Glomerular visceral epithelial cell (primary cell): ENCODE measurements around the gene GVQW3.
"Not testable (repeated sequence)": the region's sequence is repeated elsewhere in the genome, so short reads cannot be mapped to it uniquely, and the experiment has no call there.

Source experiments
- DNase-seq: peaks from one replicate; pipeline ENCODE4 v3.0.0-alpha.2; 2016; ENCODE audit errors: extremely low spot score

The GVQW3 gene

DNA sequence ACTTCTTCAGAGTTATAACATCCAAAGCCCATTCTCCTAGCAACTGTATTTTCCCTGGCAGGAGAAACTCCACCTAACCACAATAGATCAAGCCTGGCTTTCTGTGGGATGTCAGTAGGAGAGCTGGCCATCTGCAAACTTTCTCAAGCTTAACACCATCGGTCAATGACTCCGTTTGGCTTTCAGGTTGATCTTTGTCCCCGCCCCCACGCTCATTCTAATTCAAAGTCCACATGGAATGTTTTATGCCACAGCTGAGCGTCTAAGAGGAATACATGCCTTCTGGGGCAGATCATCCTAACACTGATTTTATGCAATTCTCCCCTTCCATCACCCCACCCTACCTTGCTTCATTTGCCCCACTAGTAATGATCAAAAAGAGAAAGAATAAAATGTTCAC lies 4.8 kb downstream of the GVQW3 start:
- peak; percentile 30 for DNase-seq

DNA sequence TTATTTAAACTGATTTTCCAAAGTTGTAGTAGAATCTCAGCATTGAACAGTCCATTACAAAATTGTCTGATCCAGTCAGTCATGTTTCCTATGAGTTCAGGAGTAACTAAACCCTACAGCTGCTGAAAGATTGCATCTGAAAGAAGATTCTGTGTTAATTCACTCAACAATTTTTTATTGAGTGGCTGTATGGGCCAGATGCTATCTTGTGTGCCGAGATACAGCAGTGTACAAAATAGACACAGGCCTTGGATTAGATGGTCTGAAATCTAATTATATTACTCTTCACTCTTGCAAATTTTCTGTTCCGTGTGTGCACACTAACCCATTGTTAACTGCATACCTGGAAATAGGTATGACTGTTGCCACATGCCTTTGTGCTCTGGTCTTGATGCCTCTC lies 7.3 kb downstream of the GVQW3 start:
- no peak for DNase-seq

DNA sequence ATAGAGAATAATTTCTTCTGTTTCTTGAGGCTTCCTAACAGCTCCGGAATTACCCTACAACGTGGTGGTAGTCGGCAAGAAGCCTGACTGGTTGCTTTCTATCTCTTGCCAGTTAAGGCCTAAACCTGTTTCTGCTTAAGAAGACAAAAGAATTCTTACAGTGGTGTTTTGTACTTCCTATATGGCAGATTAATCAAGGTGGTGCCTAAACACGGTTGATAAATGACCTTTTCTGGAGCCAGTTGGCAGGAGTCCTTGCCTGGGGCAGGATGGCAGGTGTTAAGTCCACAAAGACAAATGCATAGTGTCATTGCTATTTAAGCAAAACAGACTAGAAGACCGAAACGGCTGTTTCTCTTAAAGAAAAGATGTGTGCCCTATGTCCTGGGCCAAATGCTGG lies 9.9 kb downstream of the GVQW3 start:
- no peak for DNase-seq

DNA sequence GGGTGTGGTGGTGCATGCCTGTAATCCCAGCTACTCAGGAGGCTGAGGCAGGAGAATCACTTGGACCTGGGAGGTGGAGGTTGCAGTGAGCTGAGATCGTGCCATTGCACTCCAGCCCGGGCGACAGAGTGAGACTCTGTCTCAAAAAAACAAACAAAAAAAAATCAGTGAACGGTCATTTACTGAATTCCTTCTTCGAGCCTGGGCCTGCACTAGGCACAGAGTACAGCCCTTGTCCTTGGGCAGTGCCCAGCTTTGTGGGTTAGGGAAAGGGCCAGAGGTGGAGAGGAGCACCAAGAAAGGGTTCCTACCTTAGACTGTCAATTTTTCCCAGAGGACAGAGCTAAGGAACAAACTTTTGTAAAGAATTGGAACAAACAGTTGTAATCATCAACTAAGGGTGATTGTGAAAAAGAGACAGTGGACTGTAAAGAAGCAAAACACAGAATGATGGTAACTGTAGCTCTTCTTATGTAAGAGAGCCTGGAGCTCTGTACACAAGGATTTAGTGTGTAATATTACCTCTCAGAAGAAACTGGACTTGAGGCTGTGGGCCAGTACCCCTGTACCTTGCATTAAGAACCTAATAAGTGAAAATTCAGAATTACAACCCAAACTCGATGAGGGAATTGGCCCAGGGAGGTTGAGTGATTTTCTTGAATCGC lies 10.8 kb downstream of the GVQW3 start:
- no peak for DNase-seq

DNA sequence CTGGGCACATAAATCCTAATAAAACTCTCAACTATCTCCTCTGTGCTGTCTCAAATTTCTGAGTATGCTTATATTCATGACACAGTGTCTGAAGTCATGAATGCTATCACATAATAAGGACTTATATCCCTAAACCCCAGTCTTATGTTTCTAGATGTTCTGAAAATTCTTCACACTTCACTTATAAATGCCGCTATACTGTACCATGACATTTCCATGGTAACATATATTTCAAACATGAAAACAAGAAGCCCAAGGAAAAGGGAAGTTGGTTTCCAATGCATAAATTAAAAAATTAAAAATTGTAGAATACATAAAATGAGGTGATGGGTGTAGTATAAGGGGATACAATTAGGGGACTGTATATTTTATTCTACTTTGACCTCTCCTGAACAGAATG lies 11.7 kb downstream of the GVQW3 start:
- DNase-seq: no peak

DNA sequence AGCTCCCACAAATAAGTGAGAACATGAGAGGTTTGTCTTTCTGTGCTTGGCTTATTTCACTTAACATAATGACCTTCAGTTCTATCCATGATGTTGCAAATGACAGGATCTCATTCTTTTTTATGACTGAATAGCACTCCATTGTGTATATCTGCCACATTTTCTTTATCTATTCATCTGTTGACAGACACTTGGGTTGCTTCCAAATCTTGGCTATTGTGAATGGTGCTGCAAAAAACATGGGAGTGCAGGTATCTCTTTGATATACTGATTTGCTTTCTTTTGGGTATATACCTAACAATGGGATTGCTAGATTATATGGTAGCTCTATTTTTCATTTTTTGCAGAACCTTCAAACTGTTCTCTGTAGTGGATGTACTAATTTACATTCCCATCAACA lies 13.3 kb downstream of the GVQW3 start:
- DNase-seq: no peak

DNA sequence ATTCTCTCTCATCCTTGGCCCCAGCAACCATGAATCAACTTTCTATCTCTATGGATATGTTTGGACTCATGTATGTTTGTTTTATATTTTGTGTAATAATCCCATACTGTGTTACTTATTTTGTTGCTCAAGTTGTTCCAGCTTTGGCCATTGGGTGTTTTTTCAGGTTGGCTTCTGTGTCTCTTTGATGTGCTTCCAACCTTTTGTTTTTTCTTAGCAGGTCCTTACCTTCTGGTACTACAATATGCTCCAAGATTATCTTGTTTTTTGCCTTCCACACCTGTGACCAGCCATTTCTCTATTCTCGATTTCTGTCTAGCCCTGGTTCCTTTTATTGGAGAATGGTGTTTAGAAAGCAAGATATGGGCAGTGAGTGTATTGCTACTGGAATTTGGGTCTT lies 14.2 kb downstream of the GVQW3 start:
- no peak for DNase-seq

DNA sequence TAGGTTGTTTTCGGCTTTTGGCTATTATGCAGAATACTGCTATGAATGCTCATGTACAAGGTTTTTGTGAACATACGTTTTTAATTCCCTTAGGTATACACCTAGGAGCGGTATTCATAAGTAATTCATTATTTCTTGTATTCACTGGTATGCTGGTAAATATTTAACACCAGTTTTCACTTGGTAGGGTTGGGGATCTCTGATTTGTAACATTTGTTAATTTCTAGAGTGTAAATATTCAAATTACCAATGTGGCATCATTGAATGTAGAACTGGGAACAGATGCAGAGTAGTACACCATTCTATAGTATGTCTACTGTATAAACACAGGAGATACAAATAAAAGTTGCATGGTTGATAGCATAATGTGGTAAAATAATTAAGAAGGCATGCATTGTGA lies 16.3 kb downstream of the GVQW3 start:
- no peak for DNase-seq

DNA sequence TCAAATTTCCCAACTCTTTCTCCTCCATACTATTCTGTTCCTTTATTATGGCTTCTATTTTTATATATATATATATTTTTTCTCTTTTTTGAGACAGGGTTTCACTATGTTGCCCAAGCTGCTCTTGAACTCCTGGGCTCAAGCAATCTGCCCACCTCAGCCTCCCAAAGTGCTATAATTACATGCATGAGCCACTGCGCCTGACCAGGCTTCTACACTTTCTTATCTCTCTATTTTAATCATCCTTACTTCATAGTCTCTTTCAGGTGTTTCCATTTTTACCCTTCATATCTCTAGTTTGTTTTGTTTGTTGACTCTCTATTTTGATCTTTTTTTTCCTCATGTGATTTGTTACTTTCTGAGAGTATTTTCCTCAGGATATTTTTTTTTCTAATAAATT lies 19.8 kb downstream of the GVQW3 start:
- DNase-seq: no peak

DNA sequence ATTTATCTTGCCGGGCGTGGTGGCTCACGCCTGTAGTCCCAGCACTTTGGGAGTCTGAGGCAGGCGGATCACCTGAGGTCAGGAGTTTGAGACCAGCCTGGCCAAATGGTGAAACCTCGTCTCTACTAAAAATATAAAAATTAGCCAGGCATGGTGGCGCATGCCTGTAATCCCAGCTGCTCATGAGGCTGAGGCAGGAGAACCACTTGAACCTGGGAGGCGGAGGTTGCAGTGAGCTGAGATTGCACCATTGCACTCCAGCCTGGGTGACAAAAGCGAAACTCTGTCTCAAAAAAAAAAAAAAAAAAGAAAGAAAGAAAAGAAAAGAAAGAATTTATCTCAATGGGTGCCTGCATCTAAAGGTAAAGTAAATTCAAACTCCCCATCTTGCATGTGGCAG lies 20.4 kb downstream of the GVQW3 start:
- not testable (repeated sequence) for DNase-seq

DNA sequence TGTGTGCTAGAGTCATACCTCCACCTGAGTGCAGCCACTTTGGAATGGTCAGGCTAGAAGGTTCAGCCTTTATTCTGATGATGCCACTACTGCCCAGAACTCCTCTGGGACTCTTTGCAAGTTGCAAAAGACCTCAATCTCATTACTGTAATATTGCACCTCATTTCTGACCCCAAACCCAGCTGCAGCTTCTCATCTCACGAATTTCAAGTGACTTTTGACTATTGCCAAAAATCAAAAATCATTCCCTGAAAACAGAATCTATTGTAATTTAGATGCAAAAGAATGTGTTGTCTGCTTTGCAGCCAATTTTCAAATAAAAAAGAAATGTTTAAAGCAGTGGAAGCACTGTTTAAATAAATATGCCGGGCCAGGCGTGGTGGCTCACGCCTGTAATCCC lies 25.2 kb downstream of the GVQW3 start:
- no peak for DNase-seq

DNA sequence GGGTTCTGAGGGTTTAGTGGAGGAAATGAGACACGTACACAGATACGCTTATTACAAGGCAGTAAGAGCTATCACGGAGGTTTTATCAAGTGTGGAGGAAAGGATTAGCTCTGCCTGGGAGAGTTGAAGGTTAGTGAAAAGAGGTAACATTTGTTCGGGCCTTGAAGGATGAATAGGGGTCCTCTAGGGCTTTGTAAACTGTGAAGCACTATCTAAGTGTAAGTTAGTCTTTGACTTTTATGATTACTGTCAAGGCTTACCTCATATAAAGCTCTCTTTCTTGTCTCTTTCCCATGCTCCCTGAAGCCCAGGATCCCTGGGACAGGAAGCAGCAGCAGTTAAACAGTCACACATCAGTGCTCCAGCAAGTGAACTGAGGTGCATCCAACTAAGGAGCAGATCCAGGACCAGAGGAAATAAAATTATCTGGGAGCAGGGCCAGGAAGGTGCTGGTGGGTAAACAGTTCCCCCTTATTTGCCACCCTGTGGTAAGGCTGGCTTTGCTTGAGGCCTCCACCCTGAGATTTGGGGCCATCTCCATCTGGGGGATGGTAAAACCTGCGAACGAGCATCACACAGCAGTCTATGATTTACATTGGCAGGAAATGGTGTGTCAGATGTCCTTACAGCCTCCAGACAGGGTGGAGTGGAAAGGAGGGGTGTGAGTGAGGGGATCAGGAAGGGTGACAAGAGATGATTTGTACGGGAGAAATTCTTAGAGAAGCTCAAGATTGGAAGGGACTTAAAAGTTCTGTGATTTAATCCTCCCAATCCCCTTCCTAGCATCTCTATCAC lies 27.2 kb downstream of the GVQW3 start:
- DNase-seq: peak; percentile 73

DNA sequence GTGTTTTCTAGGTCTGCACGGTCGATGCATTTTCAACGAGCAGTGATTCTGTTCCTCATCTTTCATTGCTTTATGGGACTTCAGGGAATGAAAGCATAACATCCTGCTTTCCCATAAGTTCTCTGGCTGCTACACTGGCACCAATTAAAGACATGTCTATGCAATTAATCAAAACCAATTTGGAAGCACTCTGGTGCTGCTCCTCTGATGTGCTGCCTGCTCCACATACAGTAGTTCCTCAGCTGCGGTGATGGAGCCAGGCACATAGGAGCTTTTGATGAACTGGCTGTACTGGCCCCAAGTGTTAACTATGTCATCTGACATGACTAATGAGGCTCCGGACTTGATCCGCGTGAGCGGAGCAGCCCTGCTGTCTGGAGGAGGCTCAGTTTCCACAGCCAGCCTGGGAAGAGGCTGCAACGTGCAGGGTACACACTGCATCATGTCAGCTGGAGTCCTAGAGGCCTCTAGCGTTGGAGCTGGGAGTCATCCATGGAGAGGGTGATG lies 29.8 kb downstream of the GVQW3 start:
- DNase-seq: peak; percentile 47

DNA sequence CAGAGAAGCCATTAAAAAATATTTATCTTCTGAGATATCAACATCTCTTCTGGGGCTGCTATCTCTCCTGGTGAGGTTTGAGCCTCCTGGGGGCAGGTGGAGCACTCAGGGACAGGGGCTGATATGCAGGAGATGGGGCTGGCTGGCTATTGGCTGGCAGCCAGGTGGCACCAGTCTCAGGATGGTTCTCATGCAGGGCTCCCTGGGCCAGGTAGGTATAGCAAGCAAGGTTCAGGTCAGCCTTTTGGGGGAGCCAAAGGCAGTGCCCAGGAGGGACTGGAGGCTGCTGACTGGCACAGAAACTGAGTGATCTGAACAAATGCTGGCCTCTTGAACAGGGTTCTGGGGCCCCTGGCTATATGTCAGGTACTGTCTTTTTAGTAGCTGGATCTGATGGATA lies 34.0 kb downstream of the GVQW3 start:
- no peak for DNase-seq

DNA sequence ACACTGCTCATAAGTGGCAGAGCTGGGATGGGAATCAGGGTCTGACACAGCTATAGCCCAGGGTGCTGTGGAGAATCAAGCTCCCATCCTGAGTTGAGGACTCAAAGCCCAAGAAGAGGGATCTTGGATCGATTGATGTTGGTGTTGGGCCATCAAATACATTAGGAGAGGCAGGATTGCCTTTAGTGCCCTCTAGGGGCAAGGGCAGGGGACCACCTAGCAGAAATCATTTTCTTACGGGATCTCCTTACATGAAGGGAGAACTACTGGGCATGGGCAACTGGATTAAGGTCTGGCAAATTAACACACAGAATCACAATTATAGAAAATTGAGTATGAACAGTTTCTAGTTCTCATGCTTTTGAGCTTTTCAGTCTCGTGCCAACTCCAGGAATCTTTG lies 38.8 kb downstream of the GVQW3 start:
- DNase-seq: no peak

DNA sequence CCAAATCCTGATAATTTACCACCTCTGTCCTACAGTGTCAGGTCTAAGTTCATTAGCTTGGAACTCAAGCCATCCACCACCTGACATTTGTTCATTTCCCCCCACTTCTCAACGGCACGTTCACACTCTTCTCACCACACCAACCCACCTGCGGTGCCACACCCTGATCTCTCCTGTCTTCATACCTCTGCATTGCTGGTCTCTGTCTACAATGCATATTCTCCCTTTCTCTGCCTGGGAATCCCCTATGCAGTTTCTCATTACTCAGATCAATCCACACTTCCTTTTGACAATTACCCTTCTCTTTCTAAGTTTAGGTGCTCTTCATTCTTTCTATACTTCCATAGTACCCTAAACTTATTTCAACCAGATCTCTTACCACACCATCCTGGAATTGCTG lies 43.3 kb downstream of the GVQW3 start:
- no peak for DNase-seq

DNA sequence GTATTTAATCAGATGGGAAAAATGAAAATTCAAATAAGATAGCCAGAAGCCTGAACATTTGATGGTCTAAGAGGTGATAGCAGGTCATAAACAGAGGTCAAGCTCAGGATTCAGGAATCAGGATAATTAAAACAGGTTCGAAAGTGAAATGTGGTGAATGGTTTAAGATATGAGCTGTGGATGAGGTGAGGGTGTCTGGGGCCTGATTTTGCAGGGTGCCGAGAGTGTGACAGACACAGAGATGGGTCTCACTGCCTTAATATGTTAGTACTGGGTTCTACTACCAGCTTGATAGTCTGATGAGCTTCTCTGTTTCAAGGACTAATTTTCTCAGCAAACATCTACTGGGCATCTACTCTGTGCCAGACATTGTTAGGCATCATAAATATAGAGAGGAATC lies 43.8 kb downstream of the GVQW3 start:
- no peak for DNase-seq

DNA sequence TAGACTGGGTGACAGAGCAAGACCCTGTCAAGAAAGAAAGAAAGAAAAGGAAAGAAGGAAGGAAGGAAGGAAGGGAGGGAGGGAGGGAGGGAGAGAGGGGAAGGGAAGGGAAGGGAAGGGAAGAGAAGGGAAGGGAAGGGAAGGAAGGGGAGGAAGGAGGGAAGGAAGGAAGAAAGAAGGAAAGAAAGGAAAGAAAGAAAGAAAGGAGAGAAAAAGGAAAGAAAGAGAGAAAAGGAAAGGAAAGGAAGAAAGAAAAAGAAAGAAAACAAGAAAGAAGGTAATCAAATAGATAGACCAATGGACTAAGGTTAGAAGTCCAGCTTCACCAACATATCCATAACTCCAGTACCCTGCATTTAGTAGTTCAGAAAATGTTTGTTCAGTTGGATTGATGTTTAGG lies 45.5 kb downstream of the GVQW3 start:
- DNase-seq: no peak

DNA sequence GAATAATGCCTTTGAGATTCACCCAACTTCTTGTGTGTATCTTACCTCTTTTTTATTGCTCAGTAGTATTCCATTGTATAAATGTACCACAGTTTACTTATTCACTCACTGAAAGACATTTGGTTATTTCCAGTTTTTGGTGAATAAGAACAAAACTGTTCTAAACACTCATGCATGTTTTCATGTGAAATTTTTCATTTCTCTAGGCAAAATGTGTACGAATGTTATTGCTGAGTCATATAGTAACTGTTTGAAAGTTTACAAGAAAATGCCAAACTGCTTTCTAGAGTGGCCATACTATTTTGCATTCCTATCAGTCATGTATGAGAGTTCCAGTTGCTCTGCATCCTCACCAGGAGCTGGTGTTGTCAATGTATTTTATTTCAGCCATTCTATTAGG lies 54.9 kb downstream of the GVQW3 start:
- DNase-seq: no peak

DNA sequence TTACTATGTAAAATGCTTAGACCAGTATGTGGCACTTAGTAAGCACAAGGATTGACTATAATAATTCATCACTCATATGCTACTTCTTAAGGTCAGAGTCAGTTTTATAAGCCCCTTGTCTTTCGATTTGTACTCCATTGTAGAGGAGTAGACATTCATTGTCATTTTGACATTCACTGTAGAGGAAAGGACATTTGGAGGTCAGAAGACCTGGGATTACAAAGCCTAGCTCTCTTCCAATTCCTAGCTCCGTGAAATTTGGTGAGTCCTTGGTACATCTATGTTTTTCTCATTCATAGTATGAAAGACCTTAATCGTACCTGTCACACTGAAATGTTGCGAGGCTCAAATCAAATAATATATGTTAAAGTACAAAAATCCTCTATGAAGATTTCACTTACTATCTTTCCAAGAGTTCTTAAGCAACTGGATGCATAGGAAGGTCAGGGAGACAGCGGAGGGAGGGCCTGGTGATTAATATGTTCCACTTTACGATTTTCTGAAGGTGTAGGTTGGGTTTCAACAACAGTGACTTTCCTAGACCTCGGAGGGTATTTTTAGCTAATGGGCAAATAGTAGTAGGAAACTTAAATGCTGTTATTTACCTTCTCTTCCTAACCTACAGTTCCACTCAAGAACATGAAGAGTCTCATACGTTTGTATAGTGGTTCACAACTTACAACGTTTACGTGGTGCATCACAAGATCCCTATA lies 62.3 kb downstream of the GVQW3 start:
- peak; percentile 4 for DNase-seq

DNA sequence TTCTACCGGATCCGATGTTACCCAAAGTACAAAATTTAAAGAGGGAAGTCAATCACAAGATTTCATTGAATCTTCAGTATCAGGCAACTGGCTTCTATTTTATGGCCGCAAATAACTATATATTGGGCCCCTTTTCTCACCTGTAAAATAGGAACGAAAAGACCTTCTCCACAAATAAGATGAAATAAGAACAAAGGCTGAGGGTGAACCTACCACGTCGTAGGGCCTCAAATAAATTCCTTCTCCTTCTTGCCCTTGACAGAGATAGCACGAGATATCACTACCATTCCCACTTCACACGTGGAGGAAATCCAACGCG lies 62.9 kb downstream of the GVQW3 start:
- DNase-seq: no peak

DNA sequence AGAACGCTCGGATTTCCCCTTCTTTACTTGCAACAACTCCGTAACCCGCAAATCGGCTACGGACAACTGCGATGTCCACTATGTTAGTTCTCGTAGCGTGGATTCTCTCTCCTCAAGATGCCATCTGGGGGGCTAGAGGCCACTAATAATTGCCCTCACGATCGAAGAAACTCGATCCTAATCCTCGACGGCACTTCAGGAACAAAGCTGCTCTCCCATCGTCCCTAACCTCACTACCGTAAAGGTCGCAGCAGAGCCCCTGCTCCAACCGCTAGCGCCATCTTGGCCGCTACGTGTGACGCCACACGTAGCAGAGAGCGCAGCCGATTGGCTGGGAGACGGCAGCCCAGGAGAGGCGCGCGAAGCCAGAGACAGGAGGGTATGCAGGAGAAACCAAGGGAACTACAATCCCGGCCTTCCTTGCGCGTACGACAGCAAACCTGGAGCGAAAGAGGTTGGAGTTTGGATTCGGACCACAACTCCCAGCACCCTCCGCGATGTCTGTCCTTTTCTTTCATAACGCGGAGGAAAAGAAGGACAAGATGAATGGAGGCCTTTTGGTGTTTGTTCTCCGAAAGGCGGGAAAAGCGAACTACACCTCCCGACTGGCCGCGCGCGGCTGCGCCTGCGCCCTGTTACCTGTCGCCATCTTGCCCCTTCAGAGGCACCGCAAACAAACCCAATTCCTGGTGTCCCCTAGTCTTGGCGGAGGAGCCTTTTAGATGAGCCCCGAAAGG lies 63.4 kb downstream of the GVQW3 start, which contains the start of gene EMSY:
Gene EMSY (plus strand): TSS at position 635 of the 737 bp plus-strand sequence. CDS start 1,921 bp downstream, outside the sequence.
- peak; percentile 98 for DNase-seq
